ENCODE results near the gene SLC9C1. TPM values are rescaled to one million over a fixed set of nuclear protein-coding genes. Genes with fewer than 3 reads are reported as not detected.

Gene SLC9C1
- total RNA-seq, 1 experiment from 2014 or later: not detected

DNA sequence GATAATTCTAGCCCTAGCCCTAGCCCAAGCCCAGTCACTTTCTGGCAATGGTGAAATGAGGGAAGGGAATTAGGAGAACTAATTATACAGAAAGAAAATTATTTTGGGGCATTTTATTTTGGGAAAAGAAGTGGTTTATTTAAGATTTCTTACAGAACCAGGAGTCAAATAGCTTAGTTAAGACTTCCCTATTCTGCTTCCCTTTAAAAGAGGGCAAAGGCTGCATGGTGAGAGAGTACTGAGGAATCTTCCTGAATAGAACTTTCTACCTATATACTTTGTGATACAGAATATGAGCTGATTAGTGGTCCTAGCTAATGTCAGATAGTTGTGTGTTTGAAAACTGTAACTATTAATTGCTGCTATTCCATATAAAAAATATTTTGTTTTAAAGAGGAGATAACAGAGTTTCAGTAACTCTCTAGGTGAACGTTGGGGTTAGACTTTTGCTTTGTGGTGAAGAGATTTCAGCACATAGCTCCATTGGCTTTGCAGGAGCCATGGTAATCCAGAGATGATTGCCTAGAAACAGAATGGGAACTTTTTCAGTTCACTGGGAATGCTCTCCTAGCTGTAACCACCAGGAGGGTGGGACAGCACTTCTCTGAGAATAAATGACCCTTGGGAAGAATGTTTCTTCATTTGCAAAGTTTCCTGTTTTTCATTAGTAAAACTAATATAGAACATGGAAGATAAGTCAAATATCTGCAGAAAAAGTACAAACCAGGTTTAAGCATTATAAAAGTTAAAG, 155.6 kb downstream of the SLC9C1 start:
- in situ Hi-C loops (cut with HindIII; ENCODE audit: low pct_unique_long_range_greater_than_20kb, low sequenced_read_pairs): no loop called here

DNA sequence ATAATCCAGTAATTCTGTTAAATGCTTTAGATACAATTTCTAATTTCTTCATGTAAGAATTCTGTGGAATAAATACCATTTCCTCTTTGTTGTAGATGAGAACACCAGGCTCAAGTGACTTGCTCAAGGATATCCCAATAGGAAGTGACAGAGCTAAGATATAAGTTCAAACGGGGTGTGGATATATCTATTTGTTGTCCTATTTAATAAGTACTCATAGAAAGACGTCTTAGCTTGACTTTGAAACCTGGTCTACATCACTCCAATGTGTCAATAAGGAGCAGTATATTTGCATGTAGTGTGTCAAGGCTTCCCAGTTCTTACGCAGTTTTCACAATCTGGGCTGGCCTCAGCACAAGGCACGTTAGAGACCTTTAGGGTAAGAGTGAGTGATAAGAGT, 156.2 kb downstream of the SLC9C1 start:
- in situ Hi-C loops (cut with HindIII; ENCODE audit: low pct_unique_long_range_greater_than_20kb, low sequenced_read_pairs): no loop called here
- no peak for DNase-seq (ENCODE audit: low read depth)

More for the DNA sequence above, 155.6 kb downstream of the SLC9C1 start:
- DNase-seq (ENCODE audit: low read depth): no peak

DNA sequence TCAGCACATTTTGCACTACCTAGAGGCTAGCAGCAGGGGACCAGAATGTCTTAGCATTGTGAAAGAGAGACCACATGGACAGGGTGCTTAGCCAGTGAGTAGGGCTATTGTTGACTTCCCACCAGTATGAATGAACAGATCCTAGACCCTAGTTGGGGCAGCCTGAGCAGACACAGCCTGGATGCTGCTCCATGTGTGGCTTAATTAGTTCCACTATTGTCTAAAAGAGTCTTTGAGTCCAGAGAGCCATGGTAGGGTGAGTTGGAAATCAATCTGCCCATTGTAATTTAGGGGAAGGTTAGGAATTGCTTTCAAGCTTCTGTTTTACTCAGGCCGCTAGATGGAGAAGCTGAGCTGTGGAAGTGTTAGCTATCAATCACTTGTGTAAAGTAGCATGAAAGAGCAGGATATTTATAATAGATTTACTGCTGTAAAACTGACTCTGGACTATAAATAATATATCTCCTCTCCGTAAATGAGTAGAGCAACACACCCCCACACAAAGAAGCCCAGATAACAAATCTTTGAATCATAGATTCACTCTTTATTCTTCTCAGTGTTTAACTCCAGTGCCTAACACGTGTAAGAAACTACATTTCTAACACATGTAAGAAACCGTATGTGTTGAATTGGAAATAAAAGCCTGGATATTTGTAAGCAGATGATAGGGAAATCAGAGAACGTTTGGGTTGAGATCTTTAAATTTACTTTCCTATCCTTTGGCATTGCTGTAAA, 156.9 kb downstream of the SLC9C1 start:
- in situ Hi-C loops (cut with HindIII; ENCODE audit: low pct_unique_long_range_greater_than_20kb, low sequenced_read_pairs): no loop called here
- DNase-seq (ENCODE audit: low read depth): peak; percentile 24

DNA sequence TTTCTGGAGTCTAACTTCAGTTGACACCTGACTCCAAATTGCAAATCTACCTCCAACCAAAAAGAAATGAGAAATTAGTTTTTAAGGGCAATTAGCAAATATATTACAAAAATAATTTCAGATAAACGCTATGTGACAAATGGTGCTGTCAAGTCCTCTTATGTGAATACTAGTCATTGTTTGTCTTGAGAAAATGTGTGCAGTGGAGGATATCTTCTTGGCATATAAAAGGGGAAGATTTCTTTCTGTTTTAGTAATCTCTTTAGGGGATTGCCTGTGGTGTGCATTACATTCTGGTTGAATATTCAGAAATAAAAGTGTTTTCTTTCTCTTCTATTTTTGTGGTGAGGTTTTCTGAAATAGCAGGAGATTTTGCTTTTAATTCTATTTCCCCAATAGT, 158.0 kb downstream of the SLC9C1 start:
- in situ Hi-C loops (cut with HindIII; ENCODE audit: low pct_unique_long_range_greater_than_20kb, low sequenced_read_pairs): no loop called here
- no peak for DNase-seq (ENCODE audit: low read depth)

DNA sequence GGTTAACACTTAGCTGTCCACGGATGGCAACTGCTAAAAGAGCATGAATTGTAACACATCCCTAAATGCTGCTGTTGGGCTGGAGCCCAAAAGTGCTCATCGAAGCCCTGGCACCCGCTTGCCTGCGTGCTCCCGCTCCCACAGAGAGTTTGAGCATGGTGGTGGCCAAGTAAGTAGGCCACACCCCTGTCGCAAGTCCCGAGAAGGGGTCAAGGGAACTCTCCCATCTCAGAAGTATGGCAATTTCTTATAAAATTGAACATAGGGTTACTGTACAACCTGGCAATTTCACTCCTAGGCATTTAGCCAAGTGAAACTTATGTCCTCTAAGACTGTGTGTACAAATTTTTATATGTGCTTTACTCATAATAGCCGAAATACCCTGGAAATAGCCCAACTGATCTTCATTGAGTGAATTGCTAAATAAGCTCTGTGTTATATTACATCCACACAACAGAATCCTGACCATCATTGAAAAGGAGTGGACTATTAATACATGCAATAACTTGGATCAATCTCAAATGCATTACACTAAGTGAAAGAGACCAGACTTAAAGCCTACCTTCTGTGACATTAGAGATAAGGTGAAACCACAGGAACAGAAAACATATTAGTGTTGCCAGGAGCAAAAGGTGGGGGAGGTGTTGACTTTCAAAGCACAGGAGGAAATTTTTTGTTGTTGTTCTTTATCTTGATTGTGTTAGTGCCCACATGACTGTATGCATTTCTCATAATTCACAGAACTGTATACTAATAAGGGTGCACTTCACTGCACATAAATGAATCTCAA, 159.5 kb downstream of the SLC9C1 start:
- peak; percentile 13 for DNase-seq (ENCODE audit: low read depth)
- in situ Hi-C loops (cut with HindIII; ENCODE audit: low pct_unique_long_range_greater_than_20kb, low sequenced_read_pairs): no loop called here

DNA sequence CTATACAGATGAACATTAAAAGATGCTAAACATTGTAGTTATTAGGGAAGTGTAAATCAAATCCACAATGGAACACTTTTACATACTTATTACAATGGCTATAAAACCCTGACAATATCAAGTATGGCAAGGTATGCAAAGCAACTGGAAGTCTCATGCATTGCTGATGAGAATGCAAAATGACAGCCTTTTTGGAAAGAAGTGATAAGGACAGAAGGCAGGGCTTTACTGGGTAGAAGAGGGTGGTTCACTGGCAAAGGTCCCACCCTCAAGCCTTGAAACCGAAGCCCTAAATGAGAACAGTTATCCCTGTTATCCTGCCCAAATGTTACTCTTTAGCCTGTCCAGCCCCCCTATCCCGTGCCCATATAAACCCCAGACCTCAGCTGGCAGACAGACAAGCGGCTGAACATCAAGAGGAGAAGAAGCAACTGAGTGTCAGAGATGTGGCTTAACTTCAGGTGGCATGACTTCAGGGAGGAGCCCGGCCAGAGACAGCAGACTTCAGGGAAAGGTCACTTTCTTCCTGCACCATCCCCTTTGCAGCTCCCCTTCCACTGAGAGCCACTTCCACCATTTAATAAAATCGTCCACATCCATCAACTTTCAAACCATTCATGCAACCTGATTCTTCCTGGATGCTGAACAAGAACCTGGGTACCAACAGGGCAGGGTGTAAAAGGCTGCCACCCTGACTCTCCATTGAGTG, 160.2 kb downstream of the SLC9C1 start:
- in situ Hi-C loops (cut with HindIII; ENCODE audit: low pct_unique_long_range_greater_than_20kb, low sequenced_read_pairs): no loop called here

DNA sequence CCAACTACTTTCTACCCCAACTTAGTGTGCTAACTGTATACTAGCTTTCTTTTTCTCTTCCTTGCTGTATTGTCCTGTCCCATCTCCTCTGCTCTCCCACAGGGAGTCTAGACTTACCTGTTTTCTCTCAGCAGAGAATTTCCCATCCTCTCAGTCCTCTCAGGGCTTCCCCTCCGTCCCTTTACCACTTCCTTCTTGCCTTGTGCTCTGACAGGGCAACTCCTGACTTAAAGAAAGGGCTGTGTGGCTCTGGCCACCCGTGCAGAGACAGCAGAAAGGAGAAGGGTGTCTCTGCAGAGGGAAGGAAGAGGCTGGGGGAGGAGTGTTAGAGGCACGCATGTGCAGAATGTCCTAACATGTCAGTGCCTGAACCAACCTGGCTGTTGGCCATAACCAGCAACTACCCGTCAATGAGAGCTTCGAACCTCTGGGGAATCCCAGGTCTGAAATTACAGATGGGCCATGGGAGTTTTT, 161.0 kb downstream of the SLC9C1 start, which contains the start of gene GCSAM:
Gene GCSAM, minus strand, starts transcription at position 274 of the 474 bp plus-strand sequence. Its CDS starts 128 bp downstream, at position 146.
- in situ Hi-C loops (cut with HindIII; ENCODE audit: low pct_unique_long_range_greater_than_20kb, low sequenced_read_pairs): no loop called here
- DNase-seq (ENCODE audit: low read depth): no peak

More for the DNA sequence above, 160.2 kb downstream of the SLC9C1 start:
- no peak for DNase-seq (ENCODE audit: low read depth)

DNA sequence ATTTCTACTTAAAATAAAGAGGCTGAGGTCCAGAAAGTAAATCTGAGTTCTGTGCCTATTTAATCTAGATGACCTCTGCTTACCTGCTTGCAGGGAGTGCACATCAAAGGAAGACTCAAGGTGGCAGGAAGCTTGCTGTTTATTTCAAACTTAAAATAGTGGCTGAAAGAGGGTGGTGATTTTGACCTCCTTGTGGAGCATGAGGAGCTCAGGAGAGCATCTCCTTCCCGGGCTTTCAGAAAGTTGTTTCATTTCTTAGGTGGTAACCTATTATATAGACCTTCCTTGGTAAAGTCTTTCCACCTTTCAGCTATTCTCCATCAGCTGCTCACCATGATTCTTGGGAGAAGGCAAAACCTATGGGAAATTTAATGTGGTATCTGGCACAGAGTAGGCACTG, 161.5 kb downstream of the SLC9C1 start:
- in situ Hi-C loops (cut with HindIII; ENCODE audit: low pct_unique_long_range_greater_than_20kb, low sequenced_read_pairs): no loop called here
- no peak for DNase-seq (ENCODE audit: low read depth)

DNA sequence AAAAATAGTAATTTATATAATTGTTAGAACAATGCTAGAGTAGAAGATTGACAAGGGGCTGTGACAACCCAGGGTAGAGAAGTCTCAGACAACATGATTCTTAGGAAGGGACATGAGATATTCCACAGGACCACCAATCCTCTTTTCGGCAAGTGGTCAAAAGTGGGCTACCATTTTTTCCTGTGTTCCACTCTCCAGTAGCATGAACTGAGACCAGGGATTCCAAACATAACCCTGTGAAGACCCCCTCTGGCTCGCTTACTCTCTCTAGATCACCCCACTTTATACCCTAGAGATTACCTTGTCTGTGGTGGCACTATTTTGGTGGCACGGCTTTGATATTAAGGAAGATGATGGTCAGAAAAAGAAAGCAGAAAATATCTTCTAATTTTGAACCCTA, 161.9 kb downstream of the SLC9C1 start:
- no peak for DNase-seq (ENCODE audit: low read depth)
- in situ Hi-C loops (cut with HindIII; ENCODE audit: low pct_unique_long_range_greater_than_20kb, low sequenced_read_pairs): no loop called here

DNA sequence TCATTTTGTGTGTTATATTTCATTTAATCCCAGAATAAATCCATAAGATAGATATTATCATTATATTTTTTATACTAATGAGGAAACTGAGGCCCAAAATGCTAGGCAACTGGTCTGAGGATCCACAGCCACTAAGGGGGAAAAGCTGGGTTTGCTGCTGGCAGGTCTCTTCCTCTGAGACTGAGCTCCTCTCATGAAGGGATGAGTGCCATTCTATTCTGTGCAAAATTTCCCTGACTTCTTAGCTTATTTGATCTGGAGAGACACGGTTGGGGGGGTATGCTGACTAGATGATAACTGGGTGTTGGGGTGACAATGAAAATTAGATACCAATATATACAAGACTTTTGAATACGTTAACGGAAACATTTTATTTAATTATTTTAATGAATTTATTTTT, 162.9 kb downstream of the SLC9C1 start:
- DNase-seq (ENCODE audit: low read depth): no peak
- in situ Hi-C loops (cut with HindIII; ENCODE audit: low pct_unique_long_range_greater_than_20kb, low sequenced_read_pairs): no loop called here

DNA sequence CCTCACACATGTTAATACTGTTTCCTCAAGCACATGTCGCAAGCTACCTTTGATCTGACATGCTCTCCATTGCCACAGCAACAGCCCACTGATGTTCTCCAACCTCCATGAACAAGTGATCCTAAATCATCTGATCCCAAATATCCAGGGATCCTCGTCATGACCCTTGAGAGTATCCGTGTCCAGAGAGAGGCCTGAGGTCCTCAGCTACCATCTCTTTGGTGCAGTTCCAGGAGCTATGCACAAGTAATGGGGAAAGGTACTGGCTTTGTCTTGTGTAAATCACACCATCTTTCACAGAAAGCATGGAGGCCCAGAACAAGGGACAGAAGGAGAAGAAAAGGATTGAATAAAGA, 163.4 kb downstream of the SLC9C1 start:
- in situ Hi-C loops (cut with HindIII; ENCODE audit: low pct_unique_long_range_greater_than_20kb, low sequenced_read_pairs): no loop called here
- no peak for DNase-seq (ENCODE audit: low read depth)

DNA sequence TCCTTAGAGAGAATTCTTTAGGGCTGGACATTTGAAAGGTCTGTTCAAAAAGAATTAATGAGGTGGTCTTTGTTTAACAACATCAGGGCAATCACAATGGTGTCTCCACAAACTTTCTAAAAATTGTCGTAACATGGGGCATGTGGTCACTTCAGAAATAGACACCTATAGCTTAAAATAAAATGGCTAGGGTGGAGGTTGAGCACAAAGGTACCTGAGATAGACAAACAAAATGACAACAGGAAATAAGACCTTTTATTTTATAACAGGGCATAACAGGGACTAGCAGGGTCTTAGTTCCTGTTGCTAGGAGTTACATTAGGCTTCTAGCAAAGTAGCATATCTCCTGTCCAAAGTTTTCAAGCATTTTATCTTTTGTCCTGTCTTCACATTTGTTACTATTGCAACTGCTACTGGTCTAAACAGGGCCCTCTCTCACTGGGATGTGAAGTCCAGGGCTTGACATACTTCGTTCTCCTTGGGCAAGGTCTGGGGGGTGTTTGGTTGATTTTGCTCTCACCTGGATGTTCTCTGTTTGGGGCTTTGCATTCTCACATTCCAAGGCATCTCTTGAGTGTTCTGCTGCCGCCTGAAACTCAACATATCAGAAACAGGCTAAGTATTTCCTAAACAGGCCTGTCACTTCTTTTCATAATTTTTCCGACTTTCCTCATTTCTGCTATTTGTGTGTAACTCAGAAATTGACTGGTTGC, 163.9 kb downstream of the SLC9C1 start:
- DNase-seq (ENCODE audit: low read depth): no peak
- in situ Hi-C loops (cut with HindIII; ENCODE audit: low pct_unique_long_range_greater_than_20kb, low sequenced_read_pairs): no loop called here

DNA sequence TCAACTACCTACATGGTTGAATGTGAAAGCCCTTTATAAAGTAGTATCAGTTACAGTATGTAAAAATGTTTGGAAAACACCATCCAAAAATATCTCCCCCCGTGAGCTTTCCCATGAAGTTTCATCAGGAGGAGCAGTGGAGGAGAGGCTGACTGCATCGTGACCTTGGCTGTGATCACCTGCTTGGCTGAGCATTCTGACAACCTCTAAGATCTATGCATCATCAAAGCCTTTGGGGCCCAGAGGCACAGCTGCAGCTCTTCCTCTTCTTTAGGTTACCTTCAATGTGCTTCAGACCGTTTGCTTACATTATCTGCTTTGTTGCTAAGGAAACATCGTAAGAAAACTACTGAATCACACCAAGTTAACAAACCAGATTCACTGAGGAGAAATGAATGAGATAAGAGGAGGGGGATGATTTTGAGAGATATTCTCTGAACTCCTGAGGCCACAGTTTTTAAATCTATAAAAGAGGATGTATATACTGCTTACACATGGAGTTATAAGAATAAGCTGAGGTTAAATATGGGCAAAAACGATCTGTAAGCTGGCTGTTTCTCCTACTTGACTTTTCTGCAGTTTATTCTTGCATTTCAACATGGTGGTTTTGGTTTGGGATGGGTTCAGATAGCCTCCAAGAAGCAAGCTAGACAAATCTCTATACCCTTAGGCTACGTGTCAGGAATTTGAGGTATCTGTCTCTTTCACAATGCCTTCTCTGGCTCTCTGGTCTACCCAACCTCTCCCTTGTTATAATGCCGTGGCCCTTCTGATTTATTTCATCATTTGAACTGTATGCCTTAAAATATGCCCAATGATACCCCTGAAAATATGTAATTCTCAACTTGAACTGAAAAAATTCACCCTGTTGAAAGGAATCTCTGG, 164.9 kb downstream of the SLC9C1 start:
- DNase-seq (ENCODE audit: low read depth): peak; percentile 10
- in situ Hi-C loops (cut with HindIII; ENCODE audit: low pct_unique_long_range_greater_than_20kb, low sequenced_read_pairs): no loop called here

DNA sequence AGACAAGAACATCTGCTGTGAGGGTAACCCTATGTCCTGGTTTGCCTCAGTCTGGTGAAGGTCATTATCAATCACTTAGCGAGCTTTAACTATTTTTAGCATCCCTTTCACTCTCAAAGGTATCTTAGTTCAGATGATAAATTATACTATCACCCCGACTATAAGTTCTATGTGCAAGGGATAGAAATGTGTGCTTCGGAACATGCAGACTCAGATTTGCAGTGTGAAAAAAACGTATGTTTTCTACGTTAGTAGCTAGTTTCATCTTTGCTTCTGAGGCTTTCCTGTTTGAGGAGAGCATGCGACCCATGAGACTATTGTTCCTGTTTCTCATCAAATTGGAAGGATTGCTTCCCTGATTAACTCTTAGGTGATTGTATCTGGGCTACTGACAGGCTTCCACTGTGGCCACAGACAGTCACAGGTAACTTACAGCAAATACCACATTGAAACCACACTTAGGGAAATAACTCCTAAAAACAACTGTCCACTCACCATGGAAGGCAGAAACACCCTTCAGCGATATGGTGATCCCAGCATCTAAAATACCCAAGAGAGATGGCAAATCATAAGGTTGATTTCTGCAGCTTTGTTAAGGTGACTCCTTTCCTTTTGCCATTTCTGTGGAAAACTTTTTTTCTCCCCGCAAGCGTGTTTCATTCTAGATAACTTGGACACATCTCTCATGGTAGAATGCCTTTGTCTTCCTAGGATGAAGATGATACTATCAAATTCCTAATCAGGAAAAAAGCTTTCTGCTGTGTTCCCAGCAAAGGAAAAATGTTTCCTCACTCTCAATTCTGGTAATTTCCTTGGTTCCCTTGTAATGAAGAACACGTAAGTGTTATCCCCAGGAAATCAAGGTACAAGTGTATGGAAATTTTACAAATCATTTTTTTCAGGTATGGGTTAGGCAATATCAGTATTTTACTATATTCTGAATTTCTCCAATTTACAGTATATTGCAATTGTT, 166.2 kb downstream of the SLC9C1 start:
- no peak for DNase-seq (ENCODE audit: low read depth)
- in situ Hi-C loops (cut with HindIII; ENCODE audit: low pct_unique_long_range_greater_than_20kb, low sequenced_read_pairs): no loop called here

DNA sequence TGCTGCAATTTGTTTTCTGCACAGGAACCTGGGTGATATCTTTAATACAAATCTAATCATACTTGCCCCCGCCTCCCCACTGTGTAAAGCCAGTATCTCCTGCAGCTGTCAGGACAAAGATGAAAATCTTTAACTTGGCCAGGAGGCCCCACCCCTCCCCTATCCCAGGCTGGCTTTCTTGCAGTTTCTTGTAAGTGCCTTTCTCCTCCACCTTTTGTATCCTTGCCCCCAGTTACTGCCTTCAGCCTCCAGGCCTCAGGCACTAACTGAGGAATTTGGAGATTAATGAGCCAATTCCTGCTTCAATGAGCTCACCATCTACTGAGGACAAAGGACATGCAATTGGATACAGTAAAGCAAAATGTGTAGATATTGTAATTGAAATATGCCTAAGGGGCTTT, 167.5 kb downstream of the SLC9C1 start:
- peak; percentile 12 for DNase-seq (ENCODE audit: low read depth)
- in situ Hi-C loops (cut with HindIII; ENCODE audit: low pct_unique_long_range_greater_than_20kb, low sequenced_read_pairs): no loop called here
